Kidney (tissue), 14 donors: Measurements from ENCODE around the gene ANO10. TPM values are rescaled to one million over a fixed set of nuclear protein-coding genes. Genes with fewer than 3 reads are reported as not detected.

Source experiments
- DNase-seq, 5 donors: peaks; one replicate each; pipeline ENCODE4 v3.0.0-alpha.2; 2013 to 2020
- FAIRE-seq: peaks from 2 replicates; lab custom pipeline; 2012; peaks lifted over from hg19 to GRCh38; lab: Jason Lieb, UNC
- H3K27ac ChIP-seq, 2 donors: one replicate each; pipeline ENCODE4 v1.7.0; 2013; ENCODE audit warnings: low read depth in 2 of 2, low read length in 2 of 2, inconsistent platforms in 1 of 2
- H3K27me3 ChIP-seq: one replicate; pipeline ENCODE4 v1.7.1; 2013; ENCODE audit warnings: low read length, inconsistent platforms; ENCODE audit not compliant: control insufficient read depth, insufficient read depth
- H3K36me3 ChIP-seq, 3 donors: one replicate each; pipeline versions ENCODE4 v1.7.0 to v1.7.1; 2013; ENCODE audit warnings: low read length in 3 of 3, control low read depth in 1 of 3, inconsistent platforms in 1 of 3; ENCODE audit not compliant: insufficient read depth in 3 of 3, control insufficient read depth in 2 of 3
- H3K4me1 ChIP-seq, 3 donors: one replicate each; pipeline versions ENCODE4 v1.7.0 to v1.7.1; 2013; ENCODE audit warnings: low read length in 3 of 3, inconsistent platforms in 1 of 3, low read depth in 1 of 3; ENCODE audit not compliant: control insufficient read depth in 2 of 3, insufficient read depth in 2 of 3
- H3K4me3 ChIP-seq, 3 donors: one replicate each; pipeline versions ENCODE4 v1.7.0 to v1.8.1; 2013; ENCODE audit warnings: low read length in 3 of 3, control low read depth in 1 of 3, inconsistent platforms in 1 of 3
- H3K9ac ChIP-seq, 3 donors: one replicate each; pipeline versions ENCODE4 v1.7.0 to v1.7.1; 2013; ENCODE audit warnings: low read length in 3 of 3, control low read depth in 1 of 3, inconsistent platforms in 1 of 3
- H3K9me3 ChIP-seq, 3 donors: one replicate each; pipeline versions ENCODE4 v1.7.0 to v1.7.1; 2013; ENCODE audit warnings: low read length in 3 of 3, control low read depth in 1 of 3, inconsistent platforms in 1 of 3; ENCODE audit not compliant: control insufficient read depth in 2 of 3, insufficient read depth in 1 of 3
- intact Hi-C: fragments of 100-400 bp; cut with DNase I; formaldehyde crosslinking; loops from one replicate; pipeline ENCODE4 v1.11.1; 2022
- polyA plus RNA-seq: library from polyadenylated mRNA; stranded (reverse); fragments of 350-450 nt; fragmentation: Illumina TruSeq; extraction: RNeasy Lipid Tissue Mini Kit (QIAGEN cat#74804); gene quantifications from one replicate; pipeline ENCODE4 v1.2.3, GENCODE V29; 2014; ENCODE audit warnings: low read depth, low replicate concordance; ENCODE audit not compliant: insufficient read depth
- total RNA-seq: library from RNA; stranded (reverse); fragmentation: NEBNext Ultra II Directional; extraction: Animal tissue kit (Norgen Biotek cat#: 25700); gene quantifications from one replicate; pipeline ENCODE4 v1.2.1, GENCODE V29; 2021
- TF ChIP-seq, protein P1 (sequence below): IDR thresholded peaks from 3 replicates; pipeline ENCODE4 v1.5.1; 2012; ENCODE audit warnings: mild to moderate bottlenecking, moderate library complexity, borderline replicate concordance; ENCODE audit not compliant: insufficient read depth; ENCODE audit errors: extremely low read depth
- donor health status: control.
- donor health status: control.
- donor health status: control.
- donor health status: control.
- donor health status: control.
- donor health status: DM: yes; HTN: yes; CAD: no.
- donor health status: Normal renal cell carcinoma (clear cell type).

The ANO10 gene
- total and polyA plus RNA-seq, 2 donors from 2014 or later, result 45.7 to 48.2 TPM

GRCh38 chr3:43423639-43424038 lies 198.2 kb downstream of the ANO10 start:
- intact Hi-C loops, result no loop called here
- Histone ChIP-seq H3K27ac (no peak overlapping the region), H3K27me3 (no peaks in the 10 kb centered on the region), H3K4me3 (no peak overlapping the region), H3K9ac (no peak overlapping the region), H3K36me3 (no peaks in the 10 kb centered on the region), H3K9me3 (peaks cover 0 to 6% (median 0%) of the 10 kb centered on the region in 3 donors), H3K4me1 (peaks cover 0 to 3% (median 0%) of the 10 kb centered on the region in 3 donors)
- no peak for FAIRE-seq
- no peak for DNase-seq
- TF ChIP-seq, protein P1, sequence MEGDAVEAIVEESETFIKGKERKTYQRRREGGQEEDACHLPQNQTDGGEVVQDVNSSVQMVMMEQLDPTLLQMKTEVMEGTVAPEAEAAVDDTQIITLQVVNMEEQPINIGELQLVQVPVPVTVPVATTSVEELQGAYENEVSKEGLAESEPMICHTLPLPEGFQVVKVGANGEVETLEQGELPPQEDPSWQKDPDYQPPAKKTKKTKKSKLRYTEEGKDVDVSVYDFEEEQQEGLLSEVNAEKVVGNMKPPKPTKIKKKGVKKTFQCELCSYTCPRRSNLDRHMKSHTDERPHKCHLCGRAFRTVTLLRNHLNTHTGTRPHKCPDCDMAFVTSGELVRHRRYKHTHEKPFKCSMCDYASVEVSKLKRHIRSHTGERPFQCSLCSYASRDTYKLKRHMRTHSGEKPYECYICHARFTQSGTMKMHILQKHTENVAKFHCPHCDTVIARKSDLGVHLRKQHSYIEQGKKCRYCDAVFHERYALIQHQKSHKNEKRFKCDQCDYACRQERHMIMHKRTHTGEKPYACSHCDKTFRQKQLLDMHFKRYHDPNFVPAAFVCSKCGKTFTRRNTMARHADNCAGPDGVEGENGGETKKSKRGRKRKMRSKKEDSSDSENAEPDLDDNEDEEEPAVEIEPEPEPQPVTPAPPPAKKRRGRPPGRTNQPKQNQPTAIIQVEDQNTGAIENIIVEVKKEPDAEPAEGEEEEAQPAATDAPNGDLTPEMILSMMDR, result no peak

GRCh38 chr3:43423142-43423541 lies 198.7 kb downstream of the ANO10 start:
- DNase-seq, result no peak
- H3K4me1 ChIP-seq, result peaks cover 0 to 3% (median 0%) of the 10 kb centered on the region in 3 donors
- intact Hi-C loops, result no loop called here

DNA sequence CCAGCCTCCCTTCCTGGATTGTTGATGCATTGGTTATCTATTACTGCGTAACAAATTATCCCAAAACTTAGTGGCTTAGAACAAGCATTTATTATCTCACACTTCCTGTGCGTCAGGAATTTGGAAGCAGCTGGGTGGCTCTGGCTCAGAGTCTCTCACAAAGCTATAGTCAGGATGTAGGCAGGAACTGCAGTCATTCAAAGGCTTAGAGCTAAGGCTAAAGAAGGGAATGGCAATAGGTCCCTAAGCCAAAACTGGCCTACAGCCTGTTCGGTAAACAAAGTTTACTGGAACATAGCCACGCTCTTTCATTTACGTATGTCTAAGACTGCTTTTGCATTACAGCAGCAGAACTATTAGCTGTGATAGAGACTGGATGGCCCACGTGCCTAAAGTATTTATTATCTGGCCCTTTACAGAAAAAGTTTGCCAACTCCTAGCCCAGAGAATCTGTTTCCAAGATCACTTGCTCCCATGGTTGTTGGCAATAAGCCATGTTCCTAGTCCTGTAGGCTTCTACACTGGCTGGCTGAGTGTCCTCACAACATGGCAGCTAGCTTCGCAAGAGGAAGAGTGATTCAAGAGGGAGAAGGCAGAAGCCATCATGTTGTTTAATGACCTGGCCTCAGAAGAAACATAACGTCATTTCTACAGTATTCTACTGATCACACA lies 203.1 kb downstream of the ANO10 start:
- intact Hi-C loops, result no loop called here
- Histone ChIP-seq H3K9ac (no peak overlapping the region), H3K4me3 (no peak overlapping the region), H3K27me3 (no peaks in the 10 kb centered on the region), H3K36me3 (no peaks in the 10 kb centered on the region), H3K9me3 (no peaks in the 10 kb centered on the region), H3K27ac (peak overlapping the region in 1 of 2 donors; percentile 29), H3K4me1 (peaks cover 0 to 4% (median 0%) of the 10 kb centered on the region in 3 donors)
- TF ChIP-seq, protein P1, result no peak
- no peak for FAIRE-seq
- peak in 2 of 5 donors; percentile 15 to 30 for DNase-seq

More at GRCh38 chr3:43423142-43423541, 198.7 kb downstream of the ANO10 start:
- Histone ChIP-seq H3K36me3 (no peaks in the 10 kb centered on the region), H3K9me3 (peaks cover 0 to 6% (median 0%) of the 10 kb centered on the region in 3 donors), H3K27me3 (no peaks in the 10 kb centered on the region), H3K9ac (no peak overlapping the region), H3K4me3 (no peak overlapping the region), H3K27ac (no peak overlapping the region)
- FAIRE-seq, result no peak
- TF ChIP-seq, protein P1, result no peak
